GM06990 (cell line): ENCODE data around the gene ZBED1.

ENCODE experiments used
- DNase-seq: peaks from one replicate; pipeline ENCODE4 v3.0.0-alpha.2; 2011; ENCODE audit not compliant: insufficient read length; ENCODE audit errors: extremely low read depth
- H3K27me3 ChIP-seq: replicated peaks from 2 replicates; pipeline ENCODE4 v1.6.0; 2011; ENCODE audit warnings: low read length; ENCODE audit not compliant: control insufficient read depth, insufficient read depth
- H3K36me3 ChIP-seq: 2 replicates; pipeline ENCODE4 v1.5.1; 2011; ENCODE audit warnings: low read length; ENCODE audit not compliant: control insufficient read depth, insufficient read depth
- H3K4me3 ChIP-seq: replicated peaks from 2 replicates; pipeline ENCODE4 v1.5.1; 2011; ENCODE audit warnings: low read depth, mild to moderate bottlenecking, control low read depth, low read length
- CTCF ChIP-seq: IDR thresholded peaks from 2 replicates; pipeline ENCODE4 v1.5.1; 2011; ENCODE audit warnings: low read length, control low read depth, mild to moderate bottlenecking, inconsistent platforms; ENCODE audit not compliant: insufficient read depth, poor library complexity, severe bottlenecking

The ZBED1 gene

GRCh38 chrX:2500803-2501558, at the start of gene ZBED1, which contains the start of gene DHRSX:
ZBED1 (minus strand) TSS chrX:2500976; CDS start chrX:2490719, 10,257 bp downstream.
DHRSX (minus strand) TSS chrX:2500976; CDS start chrX:2500925, 51 bp downstream.
- Histone ChIP-seq H3K4me3 (peak within 1 kb of the TSS; percentile 88), H3K27me3 (no peaks in the 10 kb centered on the region), H3K36me3 (no peaks in the 10 kb centered on the region; the same call in none of the 2 replicates)
- TF ChIP-seq CTCF = no peak
- peak; percentile 72 for DNase-seq

GRCh38 chrX:2549876-2550275, 49.1 kb upstream of the ZBED1 start:
- Histone ChIP-seq H3K27me3 (no peaks in the 10 kb centered on the region), H3K36me3 (no peaks in the 10 kb centered on the region), H3K4me3 (no peak overlapping the region)
- no peak for DNase-seq
- TF ChIP-seq CTCF = no peak

- no peaks in the 10 kb centered on the region for H3K27me3 ChIP-seq
- no peak for DNase-seq
- no peak overlapping the region for H3K4me3 ChIP-seq
- TF ChIP-seq CTCF = peak; percentile 11
- no peaks in the 10 kb centered on the region for H3K36me3 ChIP-seq
Observed at GRCh38 chrX:2548711-2549423, 48.1 kb upstream of the ZBED1 start.

GRCh38 chrX:2547736-2548135, 47.0 kb upstream of the ZBED1 start:
- no peak for DNase-seq
- H3K36me3 ChIP-seq = no peaks in the 10 kb centered on the region
- no peak for TF ChIP-seq CTCF
- no peaks in the 10 kb centered on the region for H3K27me3 ChIP-seq
- H3K4me3 ChIP-seq = no peak overlapping the region

GRCh38 chrX:2546496-2546895, 45.7 kb upstream of the ZBED1 start:
- DNase-seq = no peak
- Histone ChIP-seq H3K36me3 (no peaks in the 10 kb centered on the region), H3K27me3 (no peaks in the 10 kb centered on the region), H3K4me3 (no peak overlapping the region)
- TF ChIP-seq CTCF = no peak
